C4-2B (cell line): Measurements from ENCODE around the gene CREB3.

ENCODE experiments used
- CTCF ChIP-seq: fragments of 450-650 bp; conservative IDR thresholded peaks from 2 replicates; pipeline ENCODE4 v1.5.1; 2017; ENCODE audit warnings: mild to moderate bottlenecking
- ZFX ChIP-seq: fragments of 450-650 bp; IDR thresholded peaks from 2 replicates; pipeline ENCODE4 v1.6.1; 2017

DNA sequence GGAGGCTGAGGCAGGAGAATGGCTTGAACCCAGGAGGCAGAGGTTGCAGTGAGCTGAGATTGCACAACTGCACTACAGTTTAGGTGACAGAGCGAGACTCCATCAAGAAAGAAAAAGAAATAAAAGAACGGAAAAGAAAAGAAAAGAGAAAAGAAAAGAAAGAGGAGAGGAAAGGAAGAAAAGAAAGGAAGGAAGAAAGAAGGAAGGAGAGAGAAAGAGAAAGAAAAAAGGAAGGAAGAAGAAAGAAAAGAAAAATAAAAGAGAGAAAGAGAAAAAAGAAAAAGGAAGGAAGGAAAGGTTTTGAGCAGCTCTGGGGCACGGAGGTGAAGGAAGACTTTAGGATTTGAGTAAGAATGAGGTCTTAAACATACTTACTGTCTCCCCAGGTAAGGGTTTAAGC is 18.9 kb upstream of the CREB3 start:
- TF ChIP-seq CTCF (no peak), ZFX (no peak)
